NCI-H82 (cell line): ENCODE measurements around the gene SV2C.
"Not testable (repeated sequence)": the region's sequence is repeated elsewhere in the genome, so short reads cannot be mapped to it uniquely, and the experiment has no call there.

Experiments used
- DNase-seq: peaks from one replicate; lab custom pipeline; 2025; lab: John Stamatoyannopoulos, UW

SV2C gene

GRCh38 chr5:76082772-76083554, at the start of gene SV2C:
SV2C (plus strand) TSS chr5:76083383; CDS start chr5:76131751, 48,368 bp downstream.
- DNase-seq, result peak; percentile 83

- not testable (repeated sequence) for DNase-seq
These were observed 45.4 kb upstream of the SV2C start for GRCh38 chr5:76037736-76038151.

GRCh38 chr5:76038212-76038611, 45.0 kb upstream of the SV2C start:
- DNase-seq, result no peak

GRCh38 chr5:76040806-76041205, 42.4 kb upstream of the SV2C start:
- no peak for DNase-seq

- DNase-seq, result no peak
These were observed 41.3 kb upstream of the SV2C start for GRCh38 chr5:76041863-76042262.

GRCh38 chr5:76046741-76047140, 36.4 kb upstream of the SV2C start:
- no peak for DNase-seq

- no peak for DNase-seq
These were observed 33.0 kb upstream of the SV2C start for GRCh38 chr5:76050134-76050533.

- no peak for DNase-seq
These were observed 20.6 kb upstream of the SV2C start for GRCh38 chr5:76062502-76063041.

- DNase-seq, result no peak
These were observed 17.9 kb upstream of the SV2C start for GRCh38 chr5:76065258-76065657.

- peak; percentile 77 for DNase-seq
These were observed 14.0 kb upstream of the SV2C start for GRCh38 chr5:76069061-76069735.

GRCh38 chr5:76074487-76075065, 8.6 kb upstream of the SV2C start:
- peak; percentile 73 for DNase-seq

- peak; percentile 15 for DNase-seq
These were observed 1.1 kb upstream of the SV2C start for GRCh38 chr5:76081811-76082771.

GRCh38 chr5:76083555-76084495, 642 bp downstream of the SV2C start:
- DNase-seq, result peak; percentile 69

- peak; percentile 88 for DNase-seq
These were observed 1.5 kb downstream of the SV2C start for GRCh38 chr5:76084496-76085242.

- no peak for DNase-seq
These were observed 2.0 kb downstream of the SV2C start for GRCh38 chr5:76085243-76085579.

- DNase-seq, result peak; percentile 62
These were observed 2.9 kb downstream of the SV2C start for GRCh38 chr5:76086095-76086494.

- not testable (repeated sequence) for DNase-seq
These were observed 6.0 kb downstream of the SV2C start for GRCh38 chr5:76089156-76089555.

GRCh38 chr5:76091351-76091750, 8.2 kb downstream of the SV2C start:
- no peak for DNase-seq

- no peak for DNase-seq
These were observed 16.1 kb downstream of the SV2C start for GRCh38 chr5:76099286-76099702.

- no peak for DNase-seq
These were observed 16.6 kb downstream of the SV2C start for GRCh38 chr5:76099756-76100155.
